CD14-positive monocyte (primary cell): ENCODE results near the gene PYGM. TPM values are rescaled to one million over a fixed set of nuclear protein-coding genes. Genes with fewer than 3 reads are reported as not detected.

Experiments
- DNase-seq, 3 donors: peaks; one replicate each; pipeline ENCODE4 v3.0.0-alpha.2; 2011 to 2022
- H2AFZ ChIP-seq: 2 replicates; pipeline ENCODE4 v1.6.0; 2012; ENCODE audit warnings: mild to moderate bottlenecking, low read depth, low read length, inconsistent platforms; ENCODE audit not compliant: insufficient read depth, poor library complexity, severe bottlenecking
- H3K27ac ChIP-seq, 2 donors: 1 replicate in 1 of 2; 2 replicates in 1 of 2; pipeline ENCODE4 v1.5.1; 2012 to 2013; ENCODE audit warnings: low read length in 2 of 2, control low read depth in 1 of 2, inconsistent platforms in 1 of 2, low read depth in 1 of 2, mild to moderate bottlenecking in 1 of 2
- H3K27me3 ChIP-seq, 2 donors: one replicate each; pipeline versions ENCODE4 v1.6.0 to v1.6.1; 2011 to 2013; ENCODE audit warnings: low read length in 2 of 2; ENCODE audit not compliant: control insufficient read depth in 2 of 2, insufficient read depth in 2 of 2
- H3K36me3 ChIP-seq, 2 donors: replicated peaks in 1 of 2; 1 replicate in 1 of 2; 2 replicates in 1 of 2; pipeline versions ENCODE4 v1.5.1 to v1.6.1; 2012 to 2013; ENCODE audit warnings: low read length in 2 of 2, control low read depth in 1 of 2, inconsistent platforms in 1 of 2, mild to moderate bottlenecking in 1 of 2; ENCODE audit not compliant: insufficient read depth in 2 of 2, control insufficient read depth in 1 of 2
- H3K4me1 ChIP-seq, 2 donors: 1 replicate in 1 of 2; 2 replicates in 1 of 2; pipeline versions ENCODE4 v1.5.1 to v1.6.1; 2012 to 2013; ENCODE audit warnings: low read length in 2 of 2, control low read depth in 1 of 2, inconsistent platforms in 1 of 2, mild to moderate bottlenecking in 1 of 2, moderate library complexity in 1 of 2; ENCODE audit not compliant: insufficient read depth in 2 of 2, control insufficient read depth in 1 of 2
- H3K4me2 ChIP-seq: replicated peaks from 2 replicates; pipeline ENCODE3; 2012; ENCODE audit warnings: low read length, moderate library complexity, mild to moderate bottlenecking; ENCODE audit not compliant: poor library complexity, severe bottlenecking; ENCODE audit errors: extremely low read depth
- H3K4me3 ChIP-seq, 3 experiments: fragments of 200-600 bp in 1 of 3; sonication (generic) in 1 of 3; replicated peaks in 1 of 3; 1 replicate in 2 of 3; 2 replicates in 1 of 3; pipeline ENCODE4 v1.5.1; 2011 to 2013; ENCODE audit warnings: low read length in 3 of 3, mild to moderate bottlenecking in 3 of 3, control low read depth in 2 of 3, low read depth in 2 of 3, inconsistent platforms in 1 of 3, moderate library complexity in 1 of 3
- H3K79me2 ChIP-seq: 2 replicates; pipeline ENCODE4 v1.6.0; 2012; ENCODE audit warnings: mild to moderate bottlenecking, control low read depth, inconsistent platforms, low read length, moderate library complexity; ENCODE audit not compliant: insufficient read depth
- H3K9ac ChIP-seq: 2 replicates; pipeline ENCODE4 v1.6.0; 2017; ENCODE audit warnings: low read length, mild to moderate bottlenecking; ENCODE audit not compliant: insufficient read depth, poor library complexity, severe bottlenecking
- H3K9me3 ChIP-seq, 2 donors: replicated peaks in 1 of 2; 1 replicate in 1 of 2; 2 replicates in 1 of 2; pipeline versions ENCODE4 v1.5.1 to v1.6.1; 2012 to 2013; ENCODE audit warnings: low read length in 2 of 2, control low read depth in 1 of 2; ENCODE audit not compliant: control insufficient read depth in 1 of 2, insufficient read depth in 1 of 2
- H4K20me1 ChIP-seq: 2 replicates; pipeline ENCODE4 v1.6.0; 2012; ENCODE audit warnings: mild to moderate bottlenecking, low read length, control low read depth, moderate library complexity; ENCODE audit not compliant: insufficient read depth
- H3K27ac Mint-ChIP-seq, 7 donors: one replicate each; pipeline ENCODE4 v1.8.0; 2020; ENCODE audit warnings: mild to moderate bottlenecking in 7 of 7, mixed read lengths in 7 of 7, moderate library complexity in 6 of 7, inconsistent platforms in 2 of 7
- H3K27me3 Mint-ChIP-seq, 3 donors: one replicate each; pipeline ENCODE4 v1.8.0; 2021 to 2022; ENCODE audit warnings: low read depth in 3 of 3, mild to moderate bottlenecking in 3 of 3, mixed read lengths in 3 of 3, moderate library complexity in 3 of 3, inconsistent platforms in 1 of 3
- H3K36me3 Mint-ChIP-seq, 2 donors: one replicate each; pipeline ENCODE4 v1.8.0; 2020; ENCODE audit warnings: mixed read lengths in 2 of 2, inconsistent platforms in 1 of 2, mild to moderate bottlenecking in 1 of 2
- H3K4me1 Mint-ChIP-seq: one replicate; pipeline ENCODE4 v1.8.0; 2020; ENCODE audit warnings: mild to moderate bottlenecking, mixed read lengths
- H3K4me3 Mint-ChIP-seq, 2 donors: one replicate each; pipeline ENCODE4 v1.8.0; 2020; ENCODE audit warnings: mild to moderate bottlenecking in 2 of 2, mixed read lengths in 2 of 2, moderate library complexity in 1 of 2
- H3K9me3 Mint-ChIP-seq, 7 donors: one replicate each; pipeline ENCODE4 v1.8.0; 2020 to 2022; ENCODE audit warnings: mixed read lengths in 7 of 7, mild to moderate bottlenecking in 6 of 7, moderate library complexity in 6 of 7, inconsistent platforms in 2 of 7
- CTCF ChIP-seq: fragments of 200-600 bp; IDR thresholded peaks from one replicate; pipeline ENCODE4 v1.8.0; 2022; ENCODE audit warnings: antibody characterized with exemption, mild to moderate bottlenecking
- WGBS: methylation state at CpG from one replicate; pipeline ENCODE4 v1.1.5; 2013; ENCODE audit warnings: missing lambda C conversion rate; ENCODE audit not compliant: insufficient coverage; 5-methylcytosine and 5-hydroxymethylcytosine counted together
- intact Hi-C, 2 donors: fragments of 100-400 bp; cut with micrococcal nuclease; formaldehyde crosslinking; loops; one replicate each; pipeline versions ENCODE4 v1.15.0 to v1.15.1; 2023
- polyA plus RNA-seq, 3 donors: library from polyadenylated mRNA; depleted of rRNA in 1 of 3; unstranded in 2 of 3; stranded (reverse) in 1 of 3; fragments of 300-500 nt in 2 of 3; fragments of >200 nt in 1 of 3; fragmentation: Illumina TruSeq in 2 of 3; gene quantifications; 1 replicate in 2 of 3; 2 replicates in 1 of 3; pipeline ENCODE4 v1.2.3, GENCODE V29; 2012 to 2021

The PYGM gene
- polyA plus RNA-seq, 3 donors, result 0.05 to 1.8 TPM; not detected in 1

GRCh38 chr11:64790205-64791095, 30.7 kb upstream of the PYGM start:
- peak overlapping the region in 1 of 7 donors; percentile 24 for H3K27ac Mint-ChIP-seq

More at GRCh38 chr11:64790205-64791095, 30.7 kb upstream of the PYGM start:
- no peak overlapping the region for H3K4me2 ChIP-seq
- no peak overlapping the region for H2AFZ ChIP-seq
- H3K36me3 ChIP-seq, result peaks cover 43 to 48% of the 10 kb centered on the region in 2 donors
- H3K27me3 ChIP-seq, result no peaks in the 10 kb centered on the region
- H3K9me3 ChIP-seq, result no peaks in the 10 kb centered on the region
- H4K20me1 ChIP-seq, result no peaks in the 10 kb centered on the region
- H3K9ac ChIP-seq, result no peak overlapping the region
- no peaks in the 10 kb centered on the region for H3K9me3 Mint-ChIP-seq
- no peak overlapping the region for H3K27ac ChIP-seq
- H3K4me1 Mint-ChIP-seq, result peaks cover 2% of the 10 kb centered on the region
- WGBS, result 95% methylated on average over 18 of the region's 25 CpGs
- intact Hi-C loops, result no loop called here
- no peak for TF ChIP-seq CTCF
- DNase-seq, result no peak
- H3K27me3 Mint-ChIP-seq, result peaks cover 0 to 1% (median 0%) of the 10 kb centered on the region in 3 donors
- no peak overlapping the region for H3K4me3 ChIP-seq
- no peak overlapping the region for H3K4me3 Mint-ChIP-seq
- no peaks in the 10 kb centered on the region for H3K4me1 ChIP-seq
- no peaks in the 10 kb centered on the region for H3K79me2 ChIP-seq
- H3K36me3 Mint-ChIP-seq, result peaks cover 45 to 54% of the 10 kb centered on the region in 2 donors
